ENCODE results near the gene TRIM26. TPM values are rescaled to one million over a fixed set of nuclear protein-coding genes. Genes with fewer than 3 reads are reported as not detected.
A peak's percentile ranks its signal among the peaks of the same experiment; 100 is the strongest.
"Not testable (repeated sequence)": the region's sequence is repeated elsewhere in the genome, so short reads cannot be mapped to it uniquely, and the experiment has no call there.

The TRIM26 gene
- total RNA-seq, 6 experiments from 2014 or later, result 28.8 to 47.5 (median 38.9) TPM

DNA sequence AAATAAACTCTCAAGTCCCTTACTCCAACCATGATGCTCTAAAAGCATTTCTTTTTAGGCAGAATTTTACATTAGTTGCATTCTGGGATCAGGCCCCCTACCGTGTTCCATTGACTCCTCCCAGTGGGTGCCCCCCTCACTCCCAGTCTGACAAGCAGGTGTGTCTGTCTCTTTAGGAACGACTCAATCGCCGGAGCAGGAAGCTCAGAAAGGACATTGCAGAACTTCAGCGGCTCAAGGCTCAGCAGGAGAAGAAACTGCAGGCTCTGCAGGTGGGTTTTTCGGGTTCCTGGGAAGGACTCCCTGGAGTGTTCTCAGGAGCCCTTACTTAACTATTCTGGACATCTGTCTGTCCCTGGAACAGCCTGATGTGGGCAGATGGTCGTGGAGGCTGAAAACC lies 67.4 kb downstream of the TRIM26 start:
- Histone ChIP-seq H3K4me1 (no peaks in the 10 kb centered on the region), H3K9me3 (no peaks in the 10 kb centered on the region), H3K4me3 (no peak overlapping the region), H3K36me3 (no peaks in the 10 kb centered on the region), H3K27me3 (no peaks in the 10 kb centered on the region), H3K27ac (no peak overlapping the region)
- TF ChIP-seq POLR2A (IDR thresholded peaks at IDR 0.05) (no peak), CTCF (IDR thresholded peaks at IDR 0.05) (no peak)
- ATAC-seq (no peak), DNase-seq (no peak)
- WGBS (ENCODE audit: insufficient coverage, low coverage, low lambda C conversion rate, missing lambda C conversion rate), result 65% methylated on average over 5 of the region's 7 CpGs
- intact Hi-C loops (cut with DNase I), result no loop called here

DNA sequence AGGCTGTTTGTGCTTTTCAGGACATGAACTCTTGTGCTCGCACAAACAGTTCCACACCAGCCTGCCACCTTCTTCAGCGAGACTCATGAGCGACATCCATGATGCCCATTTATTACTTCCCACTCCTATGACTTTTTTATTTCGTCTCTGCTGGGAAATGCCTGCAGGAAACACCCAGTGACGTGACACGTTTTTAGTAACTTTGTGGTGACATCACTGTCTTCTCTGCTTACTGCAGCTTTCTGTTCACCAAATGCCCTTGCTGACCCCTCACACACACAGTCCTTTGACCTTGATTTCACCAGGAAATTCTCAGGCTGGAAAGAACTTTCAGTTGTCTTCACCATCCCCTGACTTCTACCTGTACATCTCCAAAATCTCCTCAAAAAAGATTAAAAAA lies 68.4 kb downstream of the TRIM26 start:
- peak in 1 of 4 donors; percentile 42 for ATAC-seq
- no peaks in the 10 kb centered on the region for H3K27me3 ChIP-seq
- no peak overlapping the region for H3K27ac ChIP-seq

DNA sequence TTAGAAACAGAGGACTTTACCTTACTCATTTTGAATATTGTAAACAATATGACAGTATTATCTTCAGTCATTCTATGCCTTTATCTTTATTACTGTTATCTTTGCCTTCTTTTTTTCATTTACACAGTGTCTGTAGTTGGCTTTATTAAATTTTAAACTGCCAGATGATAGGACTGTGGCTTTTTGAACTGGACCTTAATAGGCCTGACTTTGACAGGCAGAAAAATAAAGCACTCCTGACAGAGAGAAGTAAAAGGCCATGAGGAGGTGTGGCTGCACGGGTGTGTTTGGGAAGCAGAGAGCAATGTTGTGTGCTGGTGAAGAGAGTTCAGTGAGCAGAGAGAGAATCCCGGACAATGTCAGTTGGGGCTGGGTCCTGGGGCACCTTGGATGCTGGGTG lies 69.4 kb downstream of the TRIM26 start:
- H3K27me3 ChIP-seq, result no peaks in the 10 kb centered on the region
- no peak overlapping the region for H3K4me3 ChIP-seq
- DNase-seq (no peak), ATAC-seq (no peak)
- 38% methylated on average over 2 of the region's 2 CpGs for WGBS (ENCODE audit: insufficient coverage, low coverage, low lambda C conversion rate, missing lambda C conversion rate)
- H3K36me3 ChIP-seq, result no peaks in the 10 kb centered on the region
- no peak for TF ChIP-seq POLR2A (IDR thresholded peaks at IDR 0.05)
- TF ChIP-seq CTCF (IDR thresholded peaks at IDR 0.05), result no peak
- no peaks in the 10 kb centered on the region for H3K4me1 ChIP-seq
- H3K9me3 ChIP-seq, result no peaks in the 10 kb centered on the region
- H3K27ac ChIP-seq, result no peak overlapping the region
- intact Hi-C loops (cut with DNase I), result no loop called here

More for the DNA sequence above, 68.4 kb downstream of the TRIM26 start:
- Histone ChIP-seq H3K4me1 (no peaks in the 10 kb centered on the region), H3K36me3 (no peaks in the 10 kb centered on the region), H3K9me3 (no peaks in the 10 kb centered on the region), H3K4me3 (no peak overlapping the region)
- intact Hi-C loops (cut with DNase I), result no loop called here
- WGBS (ENCODE audit: insufficient coverage, low coverage, low lambda C conversion rate, missing lambda C conversion rate), result 74% methylated on average over 6 of the region's 6 CpGs
- no peak for DNase-seq
- no peak for TF ChIP-seq CTCF (IDR thresholded peaks at IDR 0.05)
- no peak for TF ChIP-seq POLR2A (IDR thresholded peaks at IDR 0.05)

DNA sequence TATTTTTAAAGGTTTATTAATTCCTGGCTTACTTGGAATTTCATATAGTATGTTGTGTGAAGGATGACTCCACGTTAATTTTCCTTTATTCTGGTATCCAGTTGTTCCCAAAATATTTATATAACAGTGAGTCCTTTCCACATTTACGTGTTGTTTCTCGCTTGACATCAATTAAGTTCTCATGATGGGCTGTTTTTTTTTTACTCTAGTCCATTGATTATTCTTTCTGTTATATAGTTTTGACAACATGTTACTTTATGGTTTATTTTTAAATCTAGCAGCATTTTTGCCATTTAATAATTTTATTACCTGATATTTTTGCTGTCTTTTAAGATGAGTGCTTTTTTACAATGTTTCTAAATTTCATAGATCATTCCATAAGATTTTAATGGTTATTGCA lies 70.5 kb downstream of the TRIM26 start:
- H3K4me1 ChIP-seq, result no peaks in the 10 kb centered on the region
- no peaks in the 10 kb centered on the region for H3K27me3 ChIP-seq
- intact Hi-C loops (cut with DNase I), result no loop called here
- DNase-seq (no peak), ATAC-seq (no peak)
- 54% methylated on average over 3 of the region's 3 CpGs for WGBS (ENCODE audit: insufficient coverage, low coverage, low lambda C conversion rate, missing lambda C conversion rate)
- H3K4me3 ChIP-seq, result no peak overlapping the region
- H3K36me3 ChIP-seq, result no peaks in the 10 kb centered on the region
- no peaks in the 10 kb centered on the region for H3K9me3 ChIP-seq
- H3K27ac ChIP-seq, result no peak overlapping the region
- no peak for TF ChIP-seq POLR2A (IDR thresholded peaks at IDR 0.05)
- no peak for TF ChIP-seq CTCF (IDR thresholded peaks at IDR 0.05)

- WGBS (ENCODE audit: insufficient coverage, low coverage, low lambda C conversion rate, missing lambda C conversion rate), result 56% methylated on average over 8 of the region's 8 CpGs
- H3K9me3 ChIP-seq; intact Hi-C loops (cut with DNase I); ATAC-seq; H3K4me3 ChIP-seq; H3K4me1 ChIP-seq; DNase-seq; H3K36me3 ChIP-seq; H3K27me3 ChIP-seq; H3K27ac ChIP-seq: not testable (repeated sequence)
Measured at GRCh38 chr6:30140240-30140639, 73.0 kb downstream of the TRIM26 start.
